Choroid plexus epithelial cell (primary cell): ENCODE data around the gene FOXP3.
"Not testable (repeated sequence)": the region's sequence is repeated elsewhere in the genome, so short reads cannot be mapped to it uniquely, and the experiment has no call there.

Experiments used
- DNase-seq: peaks from one replicate; pipeline ENCODE4 v3.0.0-alpha.2; 2010; ENCODE audit warnings: low read depth
- H3K4me3 ChIP-seq: 2 replicates; pipeline ENCODE4 v1.5.1; 2011; ENCODE audit warnings: low read depth, mild to moderate bottlenecking, control low read depth, low read length, moderate library complexity
- TF ChIP-seq, protein P1 (sequence below): conservative IDR thresholded peaks from 2 replicates; pipeline ENCODE4 v1.5.1; 2011; ENCODE audit warnings: low read depth, mild to moderate bottlenecking, control low read depth, inconsistent platforms, low read length, moderate library complexity

Gene FOXP3, protein sequence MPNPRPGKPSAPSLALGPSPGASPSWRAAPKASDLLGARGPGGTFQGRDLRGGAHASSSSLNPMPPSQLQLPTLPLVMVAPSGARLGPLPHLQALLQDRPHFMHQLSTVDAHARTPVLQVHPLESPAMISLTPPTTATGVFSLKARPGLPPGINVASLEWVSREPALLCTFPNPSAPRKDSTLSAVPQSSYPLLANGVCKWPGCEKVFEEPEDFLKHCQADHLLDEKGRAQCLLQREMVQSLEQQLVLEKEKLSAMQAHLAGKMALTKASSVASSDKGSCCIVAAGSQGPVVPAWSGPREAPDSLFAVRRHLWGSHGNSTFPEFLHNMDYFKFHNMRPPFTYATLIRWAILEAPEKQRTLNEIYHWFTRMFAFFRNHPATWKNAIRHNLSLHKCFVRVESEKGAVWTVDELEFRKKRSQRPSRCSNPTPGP

DNA sequence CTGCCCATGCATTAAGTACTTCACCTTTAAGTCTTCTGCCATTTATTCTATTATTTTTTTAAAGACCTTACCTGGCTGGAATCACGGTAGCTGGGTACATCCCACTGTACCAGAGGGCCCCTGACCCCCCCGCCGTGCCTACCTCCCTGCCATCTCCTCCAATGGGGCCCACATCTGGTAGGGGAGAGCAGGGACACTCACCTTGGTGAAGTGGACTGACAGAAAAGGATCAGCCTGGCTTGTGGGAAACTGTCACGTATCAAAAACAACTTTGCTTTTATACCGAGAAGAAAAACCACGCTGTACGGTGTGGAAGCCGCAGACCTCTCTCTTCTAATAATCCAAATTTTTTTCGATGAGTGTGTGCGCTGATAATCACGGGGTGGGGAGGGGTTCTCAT, at the start of gene FOXP3:
FOXP3 (minus strand) TSS at position 251 of the 400 bp plus-strand sequence. CDS start 6,205 bp downstream, outside the sequence.
- H3K4me3 ChIP-seq, result no peak within 1 kb of the TSS
- TF ChIP-seq, protein P1, sequence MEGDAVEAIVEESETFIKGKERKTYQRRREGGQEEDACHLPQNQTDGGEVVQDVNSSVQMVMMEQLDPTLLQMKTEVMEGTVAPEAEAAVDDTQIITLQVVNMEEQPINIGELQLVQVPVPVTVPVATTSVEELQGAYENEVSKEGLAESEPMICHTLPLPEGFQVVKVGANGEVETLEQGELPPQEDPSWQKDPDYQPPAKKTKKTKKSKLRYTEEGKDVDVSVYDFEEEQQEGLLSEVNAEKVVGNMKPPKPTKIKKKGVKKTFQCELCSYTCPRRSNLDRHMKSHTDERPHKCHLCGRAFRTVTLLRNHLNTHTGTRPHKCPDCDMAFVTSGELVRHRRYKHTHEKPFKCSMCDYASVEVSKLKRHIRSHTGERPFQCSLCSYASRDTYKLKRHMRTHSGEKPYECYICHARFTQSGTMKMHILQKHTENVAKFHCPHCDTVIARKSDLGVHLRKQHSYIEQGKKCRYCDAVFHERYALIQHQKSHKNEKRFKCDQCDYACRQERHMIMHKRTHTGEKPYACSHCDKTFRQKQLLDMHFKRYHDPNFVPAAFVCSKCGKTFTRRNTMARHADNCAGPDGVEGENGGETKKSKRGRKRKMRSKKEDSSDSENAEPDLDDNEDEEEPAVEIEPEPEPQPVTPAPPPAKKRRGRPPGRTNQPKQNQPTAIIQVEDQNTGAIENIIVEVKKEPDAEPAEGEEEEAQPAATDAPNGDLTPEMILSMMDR, result no peak
- no peak for DNase-seq

DNA sequence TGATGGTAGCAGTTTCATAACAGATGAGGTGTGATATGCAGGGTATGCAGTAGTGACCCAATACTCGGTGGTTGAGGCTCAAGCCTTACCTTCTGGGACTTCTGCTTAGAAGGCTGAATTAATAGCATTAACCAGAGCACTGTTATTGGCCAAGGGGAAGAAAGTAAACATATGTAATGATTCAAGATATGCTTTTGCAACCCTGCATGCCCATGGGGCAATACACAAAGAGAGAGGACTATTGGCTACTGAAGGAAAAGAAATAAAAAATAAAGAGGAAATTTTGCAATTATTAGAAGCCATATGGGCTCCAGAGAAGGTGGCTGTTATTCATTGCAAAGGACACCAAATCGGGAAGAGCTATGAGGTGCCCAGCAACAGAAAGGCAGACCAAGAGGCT, 47.7 kb upstream of the FOXP3 start:
- TF ChIP-seq, protein P1, result no peak
- no peak for DNase-seq
- no peak overlapping the region for H3K4me3 ChIP-seq

DNA sequence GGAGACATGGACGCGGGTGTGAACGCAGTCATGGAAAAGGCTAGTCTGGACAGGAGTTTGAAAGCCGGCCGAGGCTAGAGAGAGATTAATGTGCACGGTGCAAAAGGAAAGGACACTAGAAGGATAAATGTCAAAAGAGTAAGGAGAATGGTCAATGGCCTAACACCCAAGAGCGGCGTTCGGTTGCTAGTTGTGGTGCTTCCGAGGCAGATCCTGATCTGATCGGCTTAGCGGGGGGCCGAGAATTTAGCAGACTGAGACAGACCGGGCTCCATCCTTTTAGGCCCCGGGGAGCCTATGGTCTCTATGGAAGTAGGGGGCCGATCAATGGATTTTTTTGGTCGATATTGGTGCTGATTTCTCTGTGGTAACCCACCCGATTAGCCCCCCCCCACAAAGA, 45.9 kb upstream of the FOXP3 start:
- TF ChIP-seq, protein P1, result no peak
- H3K4me3 ChIP-seq, result no peak overlapping the region
- no peak for DNase-seq

DNA sequence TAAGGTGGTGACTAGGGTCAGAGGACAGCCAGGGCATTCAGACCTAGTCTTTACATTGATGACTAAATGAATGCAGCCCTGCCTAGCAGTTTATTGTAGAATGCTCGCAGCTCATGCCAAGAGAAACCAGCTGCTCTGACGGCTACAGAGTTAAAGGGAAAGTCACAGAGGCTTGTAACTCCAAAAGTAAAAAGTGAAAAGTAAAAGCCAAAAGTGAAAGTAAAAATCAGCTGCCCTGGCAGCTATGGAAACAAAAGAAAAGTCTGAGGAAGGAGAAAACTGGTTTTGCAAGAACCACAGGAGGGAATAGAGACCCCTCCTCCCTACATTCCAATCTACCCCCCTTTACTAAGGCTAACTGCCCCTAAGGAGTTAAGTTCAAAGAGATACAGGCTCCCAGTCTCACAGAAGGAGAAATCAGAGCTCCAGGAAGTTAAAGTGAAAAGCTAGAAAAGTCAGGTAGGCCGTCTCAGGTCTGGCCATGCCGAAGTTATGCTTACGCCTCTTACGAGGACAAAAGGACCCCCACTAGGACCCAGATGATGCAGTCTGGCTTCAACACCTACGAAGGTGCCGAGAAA, 45.0 kb upstream of the FOXP3 start:
- peak; percentile 50 for DNase-seq
- TF ChIP-seq, protein P1, result no peak
- peak overlapping the region; percentile 37 for H3K4me3 ChIP-seq

DNA sequence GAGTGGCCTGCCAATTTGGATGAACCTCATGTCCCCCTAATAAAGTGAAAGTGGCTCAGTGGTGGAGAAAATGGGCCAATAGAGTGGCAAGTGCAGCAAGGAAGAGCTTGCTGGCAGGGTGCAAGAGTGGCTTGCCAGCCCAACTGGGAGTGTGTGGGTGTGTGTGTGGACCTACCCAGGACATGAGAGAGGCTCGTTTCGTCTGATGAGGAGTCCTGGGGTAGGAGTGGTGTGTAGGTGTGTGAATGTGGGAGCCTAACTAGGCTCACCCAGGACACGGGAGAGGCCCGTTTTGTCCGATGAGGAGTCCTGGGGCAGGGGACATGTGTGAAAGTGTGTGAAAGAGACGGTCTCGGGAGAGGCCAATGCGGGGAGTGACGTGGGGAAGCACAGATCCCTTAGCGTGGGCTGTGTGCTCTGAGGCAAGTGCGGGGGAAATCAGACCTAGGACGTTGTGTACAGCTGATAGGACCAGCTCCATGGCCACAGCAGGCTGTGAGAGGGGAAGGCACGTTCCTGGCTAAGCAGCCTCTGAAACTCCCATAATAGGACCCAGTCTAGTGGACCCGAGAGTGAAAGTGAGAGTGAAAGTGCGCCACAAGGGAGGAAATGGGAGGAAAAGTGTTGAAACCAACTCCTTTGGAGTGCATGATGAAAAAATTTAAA, 44.2 kb upstream of the FOXP3 start:
- H3K4me3 ChIP-seq, result no peak overlapping the region
- peak; percentile 19 for DNase-seq
- TF ChIP-seq, protein P1, result no peak

DNA sequence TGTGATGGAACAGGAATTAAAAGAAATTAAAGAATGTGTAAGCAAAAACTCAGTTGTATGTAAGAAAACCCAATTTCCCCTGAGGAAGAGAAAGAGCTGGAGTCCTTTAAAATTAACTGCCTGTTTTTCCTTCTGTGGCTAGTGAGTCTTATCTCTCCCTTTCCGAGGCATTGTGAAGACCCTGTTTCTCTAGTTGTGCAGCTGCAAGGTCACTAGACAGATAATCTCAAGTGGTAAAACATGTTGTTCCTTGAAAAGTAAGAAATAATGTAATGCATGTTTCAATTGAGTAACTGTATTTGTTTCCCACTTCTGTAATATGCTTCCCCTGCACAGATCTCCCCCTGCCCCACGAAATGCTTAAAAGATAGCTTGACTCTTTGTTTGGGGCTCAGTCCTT, 43.3 kb upstream of the FOXP3 start:
- not testable (repeated sequence) for DNase-seq, H3K4me3 ChIP-seq

DNA sequence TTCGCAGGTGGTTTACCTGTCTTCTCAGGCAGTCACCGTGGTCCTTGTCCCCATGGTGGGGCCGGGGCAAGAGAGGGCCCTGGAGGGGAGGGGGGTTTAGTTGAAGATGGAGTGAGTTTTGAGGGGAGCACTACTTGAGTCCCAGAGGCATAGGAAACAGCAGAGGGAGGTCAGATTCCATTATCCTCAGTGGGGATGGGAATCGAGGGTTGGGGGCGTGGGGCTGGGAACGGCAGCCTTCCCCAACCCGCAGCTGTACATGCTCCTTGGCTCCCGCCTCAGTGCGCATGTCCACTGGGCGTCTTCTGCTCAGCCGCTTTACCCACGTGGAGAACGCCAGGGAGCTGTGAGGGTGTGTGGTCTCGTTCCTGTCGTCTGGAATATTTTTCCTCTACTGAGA, 38.8 kb upstream of the FOXP3 start, which contains the start of gene GAGE10:
GAGE10 (plus strand) TSS at position 301 of the 400 bp plus-strand sequence. CDS start 1,214 bp downstream, outside the sequence.
- DNase-seq, result no peak
- H3K4me3 ChIP-seq, result no peak within 1 kb of the TSS
- TF ChIP-seq, protein P1, result no peak
